Ammon's horn (tissue), 1 donor: ENCODE measurements around the gene OR4C3.
"Not testable (repeated sequence)": the region's sequence is repeated elsewhere in the genome, so short reads cannot be mapped to it uniquely, and the experiment has no call there.

Experiments used
- DNase-seq: peaks from one replicate; pipeline ENCODE4 v3.0.0-alpha.2; 2016; ENCODE audit warnings: low spot score

OR4C3 gene

DNA sequence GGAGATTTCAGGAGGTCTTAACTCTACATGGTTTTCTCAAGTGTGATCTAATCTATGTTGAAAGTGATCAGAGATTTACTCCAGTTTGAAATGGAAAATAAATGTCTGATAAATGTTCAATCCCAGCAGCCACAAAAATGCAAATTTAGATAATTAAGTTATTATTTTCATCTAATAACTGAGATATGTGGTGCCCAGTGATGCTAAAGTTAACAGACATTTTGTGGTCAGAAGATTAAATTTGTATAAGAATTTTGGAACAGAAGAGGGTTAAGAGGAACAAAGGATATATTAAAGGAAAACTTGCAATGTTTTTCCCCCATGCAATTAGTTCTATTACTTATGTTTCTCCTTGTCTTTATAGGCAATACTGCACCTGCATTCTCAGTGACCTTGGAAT is at the start of gene OR4C3:
TSS of gene OR4C3 (plus strand) at position 301 of the 400 bp plus-strand sequence. CDS start 102 bp downstream, outside the sequence.
- not testable (repeated sequence) for DNase-seq

DNA sequence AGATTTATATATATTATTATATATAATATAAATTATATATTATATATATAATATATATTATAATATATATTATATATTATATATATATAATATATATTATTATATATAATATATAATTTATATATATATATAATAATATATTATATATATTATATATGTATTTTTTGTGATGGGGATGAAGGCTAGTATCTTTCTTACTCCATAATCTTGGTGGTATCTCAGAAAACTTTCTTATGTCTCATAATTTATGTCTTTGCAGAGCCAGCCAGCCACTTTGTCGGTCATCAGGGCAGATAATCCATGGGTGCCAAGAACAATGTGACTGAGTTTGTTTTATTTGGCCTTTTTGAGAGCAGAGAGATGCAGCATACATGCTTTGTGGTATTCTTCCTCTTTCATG is 18.8 kb upstream of the OR4C3 start, which contains the start of gene OR4S1:
TSS of gene OR4S1 (plus strand) at position 301 of the 400 bp plus-strand sequence. CDS start at position 301, 0 bp downstream.
- DNase-seq = no peak

- peak; percentile 71 for DNase-seq
Observed at GRCh38 chr11:48307760-48308386, 16.8 kb upstream of the OR4C3 start.

- DNase-seq = not testable (repeated sequence)
Observed at GRCh38 chr11:48313590-48313989, 11.1 kb upstream of the OR4C3 start.

DNA sequence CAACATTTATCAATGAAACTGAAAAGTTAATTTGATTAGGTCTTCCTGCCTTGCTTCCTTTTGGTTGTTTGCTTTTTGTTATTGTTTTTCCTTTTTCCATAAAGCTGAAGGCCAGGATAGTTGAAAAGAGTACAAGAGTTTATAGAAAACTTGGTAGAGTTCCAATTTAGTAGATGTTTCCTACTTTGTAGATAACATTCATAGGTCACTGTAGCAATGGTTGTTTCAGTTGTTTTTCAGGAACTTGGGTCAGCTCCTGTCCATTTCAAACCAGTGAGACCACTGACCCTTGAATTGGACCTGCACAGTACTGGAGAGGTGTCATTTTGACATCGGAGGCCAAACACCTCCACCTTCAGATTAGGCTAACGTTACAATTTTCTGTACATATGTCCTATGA is 4.9 kb upstream of the OR4C3 start:
- not testable (repeated sequence) for DNase-seq

DNA sequence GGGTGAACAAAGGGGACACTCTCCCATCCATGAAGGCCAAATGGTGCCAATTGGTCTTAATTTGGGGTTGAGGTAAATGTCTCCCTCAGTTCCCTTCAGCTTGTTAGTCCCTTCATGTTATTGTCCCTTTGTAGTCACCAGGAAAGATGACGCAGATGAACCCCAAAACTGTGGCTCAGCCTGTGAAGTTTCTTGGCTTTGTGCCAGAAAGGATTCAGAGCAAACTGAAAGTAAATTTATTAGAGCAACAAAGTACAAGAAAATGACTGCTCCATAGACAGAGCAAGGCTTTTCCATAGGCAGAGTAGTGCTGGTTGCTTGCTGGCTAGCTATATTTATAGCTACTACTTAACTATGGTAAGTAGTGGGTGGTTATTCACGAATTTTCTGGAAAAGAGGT is 16.7 kb downstream of the OR4C3 start:
- DNase-seq = no peak

- not testable (repeated sequence) for DNase-seq
Observed at GRCh38 chr11:48342505-48342904, 17.8 kb downstream of the OR4C3 start.

DNA sequence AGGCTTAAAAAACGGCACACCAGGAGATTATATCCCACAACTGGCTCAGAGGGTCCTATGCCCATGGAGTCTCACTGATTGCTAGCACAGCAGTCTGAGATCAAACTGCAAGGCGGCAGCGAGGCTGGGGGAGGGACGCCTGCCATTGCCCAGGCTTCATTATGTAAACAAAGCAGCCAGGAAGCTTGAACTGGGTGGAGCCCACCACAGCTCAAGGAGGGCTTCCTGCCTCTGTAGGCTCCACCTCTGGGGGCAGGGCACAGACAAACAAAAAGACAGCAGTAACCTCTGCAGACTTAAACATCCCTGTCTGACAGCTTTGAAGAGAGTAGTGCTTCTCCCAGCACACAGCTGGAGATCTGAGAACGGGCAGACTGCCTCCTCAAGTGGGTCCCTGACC is 21.6 kb downstream of the OR4C3 start:
- DNase-seq = not testable (repeated sequence)

- no peak for DNase-seq
Observed at GRCh38 chr11:48354013-48354412, 29.3 kb downstream of the OR4C3 start.

GRCh38 chr11:48354677-48355076 is 30.0 kb downstream of the OR4C3 start:
- no peak for DNase-seq

- DNase-seq = not testable (repeated sequence)
Observed at GRCh38 chr11:48361289-48361688, 36.6 kb downstream of the OR4C3 start.

DNA sequence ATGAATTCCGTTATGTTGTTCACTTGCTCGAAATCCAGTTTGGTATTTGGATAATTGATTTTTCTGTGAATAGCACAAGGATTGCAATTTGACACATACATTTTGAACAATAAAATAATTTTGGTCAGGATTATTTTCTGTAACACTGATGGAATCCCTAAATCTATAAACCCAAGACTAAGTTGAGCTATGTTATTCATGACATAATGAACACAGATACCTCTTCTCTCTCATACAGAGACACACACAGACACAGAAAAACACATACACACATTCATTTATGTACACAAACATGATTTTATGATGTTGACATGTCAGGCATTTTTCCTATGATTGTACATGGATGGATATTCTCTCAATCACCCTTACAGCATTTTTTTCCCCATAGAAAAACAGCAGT is 41.6 kb downstream of the OR4C3 start, which contains the start of gene OR4C5:
TSS of gene OR4C5 (minus strand) at position 101 of the 400 bp plus-strand sequence. CDS start at position 101, 0 bp downstream.
- DNase-seq = no peak
